ENCODE results near the gene NME5.
"Not testable (repeated sequence)": the region's sequence is repeated elsewhere in the genome, so short reads cannot be mapped to it uniquely, and the experiment has no call there.

Gene NME5

GRCh38 chr5:138077064-138077696, 62.0 kb downstream of the NME5 start:
- peak; percentile 49 for DNase-seq (ENCODE audit: low spot score)

GRCh38 chr5:138070026-138070425, 69.2 kb downstream of the NME5 start:
- not testable (repeated sequence) for DNase-seq (ENCODE audit: low spot score)

- DNase-seq (ENCODE audit: low spot score): peak; percentile 72
Measured at GRCh38 chr5:138068742-138069600, 70.3 kb downstream of the NME5 start.

- no peak for DNase-seq (ENCODE audit: low spot score)
Measured at GRCh38 chr5:138067945-138068344, 71.3 kb downstream of the NME5 start.
